Limb (tissue), 2 donors: ENCODE data around the gene ADD2.
"Not testable (repeated sequence)": the region's sequence is repeated elsewhere in the genome, so short reads cannot be mapped to it uniquely, and the experiment has no call there.

ENCODE experiments used
- DNase-seq, 2 donors: peaks; one replicate each; pipeline ENCODE4 v3.0.0-alpha.2; 2016; ENCODE audit errors: extremely low spot score in 2 of 2

The ADD2 gene

GRCh38 chr2:70752396-70752795 is 15.6 kb downstream of the ADD2 start:
- no peak for DNase-seq

GRCh38 chr2:70751881-70752280 is 16.1 kb downstream of the ADD2 start:
- no peak for DNase-seq

- no peak for DNase-seq
These were observed 17.7 kb downstream of the ADD2 start for GRCh38 chr2:70750320-70750719.

- no peak for DNase-seq
These were observed 19.8 kb downstream of the ADD2 start for GRCh38 chr2:70748002-70748784.

GRCh38 chr2:70747284-70747683 is 20.7 kb downstream of the ADD2 start:
- no peak for DNase-seq

GRCh38 chr2:70746094-70746974 is 21.7 kb downstream of the ADD2 start:
- no peak for DNase-seq

- no peak for DNase-seq
These were observed 22.6 kb downstream of the ADD2 start for GRCh38 chr2:70745276-70745825.

- DNase-seq, result no peak
These were observed 23.6 kb downstream of the ADD2 start for GRCh38 chr2:70744397-70744796.

- DNase-seq, result no peak
These were observed 24.3 kb downstream of the ADD2 start for GRCh38 chr2:70743677-70744076.

GRCh38 chr2:70743068-70743467 is 24.9 kb downstream of the ADD2 start:
- no peak for DNase-seq

- DNase-seq, result not testable (repeated sequence)
These were observed 28.5 kb downstream of the ADD2 start for GRCh38 chr2:70739492-70739891.

GRCh38 chr2:70738159-70738558 is 29.8 kb downstream of the ADD2 start:
- DNase-seq, result no peak

GRCh38 chr2:70735071-70735470 is 32.9 kb downstream of the ADD2 start:
- DNase-seq, result no peak

GRCh38 chr2:70733646-70734180 is 34.3 kb downstream of the ADD2 start:
- DNase-seq, result no peak

- DNase-seq, result no peak
These were observed 35.0 kb downstream of the ADD2 start for GRCh38 chr2:70732766-70733645.

- no peak for DNase-seq
These were observed 37.3 kb downstream of the ADD2 start for GRCh38 chr2:70730730-70731129.

GRCh38 chr2:70729647-70730046 is 38.4 kb downstream of the ADD2 start:
- no peak for DNase-seq

- DNase-seq, result no peak
These were observed 39.9 kb downstream of the ADD2 start for GRCh38 chr2:70728128-70728527.

GRCh38 chr2:70726947-70727725 is 40.9 kb downstream of the ADD2 start:
- DNase-seq, result no peak

- DNase-seq, result no peak
These were observed 42.5 kb downstream of the ADD2 start for GRCh38 chr2:70725505-70725904.
